Esophagus squamous epithelium (tissue), 5 donors: ENCODE data around the gene TMCC1. TPM values are rescaled to one million over a fixed set of nuclear protein-coding genes. Genes with fewer than 3 reads are reported as not detected.

Experiments used
- DNase-seq: peaks from one replicate; lab custom pipeline; 2025; lab: John Stamatoyannopoulos, UW
- H3K27ac ChIP-seq, 4 donors: fragments of 200-600 bp; sonication (generic); one replicate each; pipeline ENCODE4 v1.5.1; 2016 to 2019; ENCODE audit warnings: mild to moderate bottlenecking in 1 of 4
- H3K27me3 ChIP-seq, 4 donors: fragments of 200-600 bp; sonication (generic); 1 replicate in 3 of 4; 2 replicates in 1 of 4; pipeline versions ENCODE4 v1.5.1 to v1.6.0; 2017 to 2021; ENCODE audit warnings: antibody characterized with exemption in 1 of 4
- H3K36me3 ChIP-seq, 3 donors: fragments of 200-600 bp; sonication (generic); one replicate each; pipeline ENCODE4 v1.5.1; 2016 to 2019
- H3K4me1 ChIP-seq, 3 donors: fragments of 200-600 bp; sonication (generic); one replicate each; pipeline ENCODE4 v1.5.1; 2017 to 2019
- H3K4me3 ChIP-seq, 4 donors: fragments of 200-600 bp; sonication (generic); 1 replicate in 3 of 4; 2 replicates in 1 of 4; pipeline ENCODE4 v1.5.1; 2016 to 2019; ENCODE audit warnings: mild to moderate bottlenecking in 2 of 4, moderate library complexity in 1 of 4
- H3K9me3 ChIP-seq, 3 donors: fragments of 200-600 bp; sonication (generic); one replicate each; pipeline ENCODE4 v1.5.1; 2016 to 2019
- CTCF ChIP-seq, 6 experiments: fragments of 450-650 bp in 4 of 6; fragments of 200-600 bp in 2 of 6; sonication (generic) in 2 of 6; IDR thresholded peaks; one replicate each; pipeline ENCODE4 v1.5.1; 2016 to 2019; ENCODE audit warnings: antibody characterized with exemption in 6 of 6, mild to moderate bottlenecking in 4 of 6, moderate library complexity in 4 of 6
- POLR2A ChIP-seq, 4 donors: fragments of 450-650 bp; IDR thresholded peaks; one replicate each; pipeline ENCODE4 v1.6.1; 2017; ENCODE audit warnings: antibody characterized with exemption in 4 of 4, mild to moderate bottlenecking in 4 of 4, moderate library complexity in 3 of 4
- WGBS, 2 donors: methylation state at CpG; one replicate each; pipeline ENCODE4 v1.1.5; 2018; 5-methylcytosine and 5-hydroxymethylcytosine counted together
- intact Hi-C: fragments of 100-400 bp; cut with DNase I; formaldehyde crosslinking; loops from one replicate; pipeline ENCODE4 v1.15.0; 2022
- total RNA-seq, 4 donors: library from RNA; depleted of rRNA; stranded (reverse); fragments of >200 nt; gene quantifications; one replicate each; pipeline ENCODE4 v1.1.0, GENCODE V29; 2016
- donor health status: DM: yes; HTN: yes; CAD: no.

TMCC1 gene
- total RNA-seq, 4 donors from 2014 or later: 13.1 to 23.5 (median 18.4) TPM

GRCh38 chr3:129654131-129654530 lies 239.4 kb downstream of the TMCC1 start:
- Histone ChIP-seq H3K36me3 (peaks cover 0 to 29% (median 0%) of the 10 kb centered on the region in 3 donors), H3K4me1 (peaks cover 0 to 50% (median 19%) of the 10 kb centered on the region in 3 donors), H3K27ac (no peak overlapping the region), H3K27me3 (no peaks in the 10 kb centered on the region), H3K9me3 (no peaks in the 10 kb centered on the region), H3K4me3 (no peak overlapping the region)
- intact Hi-C loops: loop anchor here (5.0 kb wide), 1 partner anchor 273 kb away; no protein-coding TSS in a partner anchor
- 86 to 100% methylated on average over 1 of the region's 1 CpG for WGBS, 2 donors
- TF ChIP-seq POLR2A (IDR thresholded peaks at IDR 0.05) (no peak), CTCF (IDR thresholded peaks at IDR 0.05) (no peak)
- no peak for DNase-seq

DNA sequence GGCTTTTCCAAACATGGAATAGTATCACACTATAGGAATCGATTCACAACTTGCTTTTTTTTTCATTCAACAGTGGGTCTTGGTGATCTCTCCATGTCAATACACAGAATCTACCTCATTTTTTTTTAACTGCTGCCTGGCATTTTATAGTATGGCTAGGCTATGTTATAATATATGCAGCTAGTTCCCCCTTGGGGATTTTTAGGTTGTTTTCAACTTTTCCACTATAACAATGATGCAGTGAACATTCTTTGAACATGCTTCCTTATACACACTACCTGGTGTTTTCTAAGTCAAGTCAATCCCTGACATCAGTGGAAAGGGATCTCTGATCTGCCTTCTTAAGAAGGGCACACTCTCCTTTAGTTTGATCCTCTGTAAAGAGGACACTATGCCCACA lies 240.5 kb downstream of the TMCC1 start:
- H3K27me3 ChIP-seq: no peaks in the 10 kb centered on the region
- TF ChIP-seq POLR2A (IDR thresholded peaks at IDR 0.05) (no peak), CTCF (IDR thresholded peaks at IDR 0.05) (no peak)
- no peaks in the 10 kb centered on the region for H3K9me3 ChIP-seq
- H3K4me3 ChIP-seq: no peak overlapping the region
- H3K36me3 ChIP-seq: peaks cover 0 to 35% (median 0%) of the 10 kb centered on the region in 3 donors
- intact Hi-C loops: loop anchor here (5.0 kb wide), 1 partner anchor 274 kb away; no protein-coding TSS in a partner anchor
- DNase-seq: no peak
- WGBS, 2 donors: 67 to 80% methylated on average over 1 of the region's 1 CpG
- peaks cover 0 to 42% (median 14%) of the 10 kb centered on the region in 3 donors for H3K4me1 ChIP-seq
- H3K27ac ChIP-seq: no peak overlapping the region

DNA sequence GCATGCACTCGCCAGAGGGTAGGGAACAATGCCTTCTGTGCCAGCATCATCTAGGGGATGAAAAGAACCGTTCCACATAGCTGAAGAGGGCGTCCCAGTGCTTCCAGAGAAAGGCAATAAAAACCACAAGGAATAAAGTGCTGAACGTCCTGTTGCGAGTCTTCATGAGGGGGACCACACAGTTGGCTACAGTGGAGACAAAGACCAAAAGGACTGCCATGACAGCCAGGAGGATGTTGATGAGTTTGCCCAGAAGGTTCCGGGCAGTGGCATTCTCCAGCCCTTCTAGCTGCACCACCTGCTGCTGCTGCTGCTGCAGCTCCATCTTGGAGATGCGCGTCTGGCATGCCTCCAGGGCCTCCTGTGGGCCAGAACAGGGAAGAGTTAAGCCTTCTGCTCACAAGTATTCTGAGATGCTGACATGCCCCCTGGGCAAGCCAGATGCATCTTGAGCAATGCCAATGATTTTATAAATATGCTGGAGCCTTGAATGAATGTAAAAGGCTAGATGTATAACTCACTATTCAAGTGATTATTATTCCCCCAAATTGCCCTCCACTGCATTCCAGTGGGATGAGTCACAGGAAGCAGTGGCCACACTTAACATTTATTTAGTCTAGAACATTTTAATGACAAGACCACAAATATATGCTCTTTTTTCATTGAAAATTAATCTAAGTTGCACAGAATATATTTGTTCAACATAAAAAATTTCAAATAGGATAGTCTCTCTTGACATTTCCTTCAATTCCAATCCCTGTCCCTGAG lies 241.9 kb downstream of the TMCC1 start:
- peaks cover 0 to 28% (median 6%) of the 10 kb centered on the region in 3 donors for H3K4me1 ChIP-seq
- H3K27me3 ChIP-seq: no peaks in the 10 kb centered on the region
- H3K36me3 ChIP-seq: peaks cover 0 to 35% (median 0%) of the 10 kb centered on the region in 3 donors
- no peak overlapping the region for H3K4me3 ChIP-seq
- DNase-seq: no peak
- intact Hi-C loops: loop anchor here (5.0 kb wide), 1 partner anchor 276 kb away; no protein-coding TSS in a partner anchor
- WGBS, 2 donors: 70 to 71% methylated on average over 8 of the region's 8 CpGs
- no peaks in the 10 kb centered on the region for H3K9me3 ChIP-seq
- TF ChIP-seq CTCF (IDR thresholded peaks at IDR 0.05) (no peak), POLR2A (IDR thresholded peaks at IDR 0.05) (no peak)
- no peak overlapping the region for H3K27ac ChIP-seq

DNA sequence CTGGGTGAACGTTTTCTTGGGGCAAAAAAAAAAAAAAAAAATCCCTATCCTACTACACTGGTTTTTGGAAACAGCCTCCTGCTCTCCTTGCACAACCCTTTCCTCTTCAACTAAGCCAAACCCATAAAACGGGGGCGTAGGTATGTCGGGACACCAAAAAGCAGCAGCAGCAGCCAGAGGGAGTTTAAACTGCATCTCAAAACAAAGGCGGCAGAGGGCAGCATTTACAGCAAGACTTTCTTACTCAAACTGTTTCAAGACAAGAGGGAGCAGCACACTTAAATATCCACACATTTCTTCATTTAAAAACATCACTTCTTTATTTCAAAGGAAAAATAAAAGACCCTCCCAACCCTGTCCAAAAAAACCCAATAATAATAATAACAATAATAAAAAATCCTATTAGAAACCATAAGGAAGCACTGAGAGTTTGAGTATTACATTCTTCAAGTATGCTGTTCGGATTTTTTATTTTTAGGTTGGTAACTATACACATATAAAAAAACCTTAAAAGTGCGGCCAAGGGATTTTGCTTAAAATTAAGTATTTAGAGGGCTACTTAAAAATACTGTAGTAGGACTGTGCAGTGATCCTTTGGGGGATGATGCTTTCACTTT lies 243.1 kb downstream of the TMCC1 start:
- Histone ChIP-seq H3K36me3 (peaks cover 0 to 35% (median 0%) of the 10 kb centered on the region in 3 donors), H3K27me3 (no peaks in the 10 kb centered on the region), H3K9me3 (no peaks in the 10 kb centered on the region), H3K4me1 (peaks cover 0 to 28% (median 6%) of the 10 kb centered on the region in 3 donors), H3K27ac (no peak overlapping the region), H3K4me3 (no peak overlapping the region)
- no peak for DNase-seq
- intact Hi-C loops: loop anchor here (5.0 kb wide), 1 partner anchor 277 kb away; no protein-coding TSS in a partner anchor
- TF ChIP-seq POLR2A (IDR thresholded peaks at IDR 0.05) (no peak), CTCF (IDR thresholded peaks at IDR 0.05) (peak; percentile 45 to 87 (median 78))
- 25 to 28% methylated on average over 7 of the region's 7 CpGs for WGBS, 2 donors

DNA sequence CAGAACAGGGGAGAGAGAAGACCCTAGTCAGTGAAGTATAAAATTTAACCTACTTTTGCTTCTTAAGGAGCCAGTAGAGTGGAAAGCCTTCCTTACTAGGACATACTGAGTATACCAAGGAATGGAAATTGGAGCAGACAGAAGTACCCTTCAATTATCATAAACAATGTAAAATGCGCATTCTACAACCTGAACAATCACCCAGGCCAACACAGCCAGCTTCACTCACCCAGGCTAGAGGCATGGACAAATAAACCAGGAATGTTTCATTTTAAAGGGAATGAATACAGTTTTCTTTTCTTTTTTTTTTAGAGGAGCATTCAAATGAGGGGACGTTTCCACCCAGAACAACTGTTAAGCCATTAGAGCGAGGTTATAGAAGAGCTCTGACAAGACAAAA lies 245.1 kb downstream of the TMCC1 start:
- TF ChIP-seq POLR2A (IDR thresholded peaks at IDR 0.05) (no peak), CTCF (IDR thresholded peaks at IDR 0.05) (no peak)
- 77 to 89% methylated on average over 3 of the region's 3 CpGs for WGBS, 2 donors
- peaks cover 0 to 19% (median 0%) of the 10 kb centered on the region in 3 donors for H3K36me3 ChIP-seq
- no peak overlapping the region for H3K27ac ChIP-seq
- intact Hi-C loops: loop anchor here (5.0 kb wide), 1 partner anchor 179 kb away; no protein-coding TSS in a partner anchor
- DNase-seq: no peak
- H3K9me3 ChIP-seq: no peaks in the 10 kb centered on the region
- no peaks in the 10 kb centered on the region for H3K27me3 ChIP-seq
- H3K4me1 ChIP-seq: peaks cover 0 to 35% (median 6%) of the 10 kb centered on the region in 3 donors
- no peak overlapping the region for H3K4me3 ChIP-seq
